Left renal cortex interstitium (tissue), 4 donors: ENCODE data around the gene KRABD2.
"Not testable (repeated sequence)": the region's sequence is repeated elsewhere in the genome, so short reads cannot be mapped to it uniquely, and the experiment has no call there.

Source experiments
- DNase-seq, 4 donors: peaks; one replicate each; pipeline ENCODE4 v3.0.0-alpha.2; 2013; ENCODE audit warnings: low read depth in 4 of 4, low spot score in 2 of 4, missing footprints in 1 of 4

The KRABD2 gene

GRCh38 chr17:8365143-8365542 lies 11.4 kb downstream of the KRABD2 start:
- no peak for DNase-seq

- DNase-seq = no peak
Observed at GRCh38 chr17:8362651-8363332, 13.7 kb downstream of the KRABD2 start.

- no peak for DNase-seq
Observed at GRCh38 chr17:8360751-8361150, 15.8 kb downstream of the KRABD2 start.

- no peak for DNase-seq
Observed at GRCh38 chr17:8360260-8360659, 16.2 kb downstream of the KRABD2 start.

- DNase-seq = no peak
Observed at GRCh38 chr17:8359769-8360168, 16.7 kb downstream of the KRABD2 start.

GRCh38 chr17:8357910-8358309 lies 18.6 kb downstream of the KRABD2 start:
- no peak for DNase-seq

- DNase-seq = no peak
Observed at GRCh38 chr17:8354236-8354635, 22.3 kb downstream of the KRABD2 start.

- DNase-seq = no peak
Observed at GRCh38 chr17:8353736-8354135, 22.8 kb downstream of the KRABD2 start.

GRCh38 chr17:8350339-8350738 lies 26.2 kb downstream of the KRABD2 start:
- DNase-seq = no peak

- not testable (repeated sequence) for DNase-seq
Observed at GRCh38 chr17:8347001-8347400, 29.5 kb downstream of the KRABD2 start.

- no peak for DNase-seq
Observed at GRCh38 chr17:8345951-8346665, 30.4 kb downstream of the KRABD2 start.

GRCh38 chr17:8345052-8345690 lies 31.3 kb downstream of the KRABD2 start:
- DNase-seq = no peak

- DNase-seq = no peak
Observed at GRCh38 chr17:8341456-8341855, 35.0 kb downstream of the KRABD2 start.

- no peak for DNase-seq
Observed at GRCh38 chr17:8339540-8339939, 37.0 kb downstream of the KRABD2 start, which contains the start of gene ODF4. Gene ODF4 (plus strand): TSS chr17:8339840. CDS start chr17:8340052, 212 bp downstream.

- no peak for DNase-seq
Observed at GRCh38 chr17:8338753-8339140, 37.8 kb downstream of the KRABD2 start.

GRCh38 chr17:8337802-8338752 lies 38.4 kb downstream of the KRABD2 start:
- DNase-seq = no peak

- no peak for DNase-seq
Observed at GRCh38 chr17:8333281-8333680, 43.2 kb downstream of the KRABD2 start.

- no peak for DNase-seq
Observed at GRCh38 chr17:8332688-8333087, 43.8 kb downstream of the KRABD2 start.

- no peak for DNase-seq
Observed at GRCh38 chr17:8332128-8332527, 44.4 kb downstream of the KRABD2 start.

GRCh38 chr17:8327303-8327649 lies 49.2 kb downstream of the KRABD2 start:
- DNase-seq = no peak
